Upper lobe of left lung (tissue), 6 donors: ENCODE measurements around the gene DKK3. TPM values are rescaled to one million over a fixed set of nuclear protein-coding genes. Genes with fewer than 3 reads are reported as not detected.

Experiments
- ATAC-seq, 2 donors: fragments of 200-7000 bp; cut with Tn5 transposase; one replicate each; pipeline ENCODE4 v1.9.1; 2022; ENCODE audit warnings: mild to moderate bottlenecking in 2 of 2, moderate library complexity in 2 of 2; ENCODE audit not compliant: low FRiP score in 2 of 2
- DNase-seq, 2 donors: peaks; one replicate each; pipeline ENCODE4 v3.0.0-alpha.2; 2019 to 2020
- H3K27ac ChIP-seq, 4 donors: fragments of 200-600 bp; sonication (generic); one replicate each; pipeline ENCODE4 v1.5.1; 2016 to 2019
- H3K27me3 ChIP-seq, 4 donors: fragments of 200-600 bp; sonication (generic); one replicate each; pipeline ENCODE4 v1.5.1; 2017 to 2019
- H3K36me3 ChIP-seq, 4 donors: fragments of 200-600 bp; sonication (generic); one replicate each; pipeline ENCODE4 v1.5.1; 2016 to 2019
- H3K4me1 ChIP-seq, 4 donors: fragments of 200-600 bp; sonication (generic); one replicate each; pipeline ENCODE4 v1.5.1; 2018 to 2019
- H3K4me3 ChIP-seq, 4 donors: fragments of 200-600 bp; sonication (generic); one replicate each; pipeline ENCODE4 v1.5.1; 2017 to 2019; ENCODE audit warnings: mild to moderate bottlenecking in 2 of 4, moderate library complexity in 1 of 4
- H3K9me3 ChIP-seq, 4 donors: fragments of 200-600 bp; sonication (generic); one replicate each; pipeline ENCODE4 v1.5.1; 2018 to 2019
- CTCF ChIP-seq, 6 experiments: fragments of 450-650 bp in 4 of 6; fragments of 200-600 bp in 2 of 6; sonication (generic) in 2 of 6; IDR thresholded peaks; one replicate each; pipeline ENCODE4 v1.5.1; 2016 to 2019; ENCODE audit warnings: antibody characterized with exemption in 6 of 6
- EP300 ChIP-seq, 4 donors: sonication (generic); formaldehyde crosslinking; IDR thresholded peaks; one replicate each; pipeline ENCODE4 v1.5.1; 2017; ENCODE audit warnings: antibody characterized with exemption in 4 of 4, control low read depth in 2 of 4
- POLR2A ChIP-seq, 4 donors: fragments of 450-650 bp; IDR thresholded peaks; one replicate each; pipeline ENCODE4 v1.5.1; 2016 to 2017; ENCODE audit warnings: antibody characterized with exemption in 4 of 4, mild to moderate bottlenecking in 2 of 4
- POLR2AphosphoS5 ChIP-seq, 2 donors: sonication (generic); formaldehyde crosslinking; IDR thresholded peaks; one replicate each; pipeline ENCODE4 v1.5.1; 2017; ENCODE audit warnings: antibody characterized with exemption in 2 of 2
- WGBS, 2 donors: methylation state at CpG; one replicate each; pipeline ENCODE4 v1.1.5; 2017 to 2018; 5-methylcytosine and 5-hydroxymethylcytosine counted together
- total RNA-seq, 6 donors: library from RNA; depleted of rRNA in 4 of 6; stranded (reverse); fragments of >200 nt in 4 of 6; gene quantifications; one replicate each; pipeline versions ENCODE4 v1.1.0 to v1.2.1, GENCODE V29; 2016 to 2021
- donor health status: DM: no; HTN: no; CAD: no; lungs with moderate emphysema.
- donor health status: DM: no; HTN: yes; CAD: no; lungs with severe emphysema.

Gene DKK3
- total RNA-seq, 6 donors from 2014 or later = 50.3 to 162 (median 137) TPM

- no peak for ATAC-seq
- Histone ChIP-seq H3K4me3 (no peak overlapping the region), H3K36me3 (peaks cover 8 to 82% (median 23%) of the 10 kb centered on the region in 4 donors), H3K27ac (no peak overlapping the region), H3K27me3 (no peaks in the 10 kb centered on the region), H3K4me1 (no peaks in the 10 kb centered on the region), H3K9me3 (no peaks in the 10 kb centered on the region)
- WGBS, 2 donors = 95 to 96% methylated on average over 2 of the region's 2 CpGs
- no peak for TF ChIP-seq EP300 (IDR thresholded peaks at IDR 0.05)
- no peak for TF ChIP-seq POLR2AphosphoS5 (IDR thresholded peaks at IDR 0.05)
- no peak for TF ChIP-seq POLR2A (IDR thresholded peaks at IDR 0.05)
- TF ChIP-seq CTCF (IDR thresholded peaks at IDR 0.05) = no peak
- no peak for DNase-seq
Observed at GRCh38 chr11:11946878-11947277, 61.5 kb downstream of the DKK3 start.

- 81 to 86% methylated on average over 2 of the region's 2 CpGs for WGBS, 2 donors
- H3K27me3 ChIP-seq = no peaks in the 10 kb centered on the region
- peaks cover 8 to 82% (median 21%) of the 10 kb centered on the region in 4 donors for H3K36me3 ChIP-seq
- no peaks in the 10 kb centered on the region for H3K4me1 ChIP-seq
- no peak overlapping the region for H3K4me3 ChIP-seq
- TF ChIP-seq EP300 (IDR thresholded peaks at IDR 0.05) (no peak), POLR2AphosphoS5 (IDR thresholded peaks at IDR 0.05) (no peak), POLR2A (IDR thresholded peaks at IDR 0.05) (no peak)
- H3K27ac ChIP-seq = no peak overlapping the region
- H3K9me3 ChIP-seq = no peaks in the 10 kb centered on the region
- ATAC-seq (no peak), DNase-seq (no peak)
Observed at GRCh38 chr11:11946180-11946579, 62.2 kb downstream of the DKK3 start.

- no peaks in the 10 kb centered on the region for H3K27me3 ChIP-seq
- WGBS, 2 donors = 74 to 76% methylated on average over 5 of the region's 5 CpGs
- H3K27ac ChIP-seq = no peak overlapping the region
- DNase-seq = no peak
- H3K9me3 ChIP-seq = no peaks in the 10 kb centered on the region
- TF ChIP-seq POLR2AphosphoS5 (IDR thresholded peaks at IDR 0.05) (no peak), POLR2A (IDR thresholded peaks at IDR 0.05) (no peak), EP300 (IDR thresholded peaks at IDR 0.05) (no peak)
- peaks cover 5 to 79% (median 26%) of the 10 kb centered on the region in 4 donors for H3K36me3 ChIP-seq
- ATAC-seq = no peak
- H3K4me3 ChIP-seq = no peak overlapping the region
- no peaks in the 10 kb centered on the region for H3K4me1 ChIP-seq
Observed at GRCh38 chr11:11944444-11944843, 64.0 kb downstream of the DKK3 start.

- 95 to 98% methylated on average over 3 of the region's 3 CpGs for WGBS, 2 donors
Observed at GRCh38 chr11:11942668-11943067, 65.8 kb downstream of the DKK3 start.

GRCh38 chr11:11940551-11940950, 67.9 kb downstream of the DKK3 start:
- no peaks in the 10 kb centered on the region for H3K9me3 ChIP-seq
- DNase-seq (no peak), ATAC-seq (no peak)
- H3K27ac ChIP-seq = no peak overlapping the region
- H3K4me1 ChIP-seq = no peaks in the 10 kb centered on the region
- H3K4me3 ChIP-seq = no peak overlapping the region
- H3K36me3 ChIP-seq = peaks cover 12 to 78% (median 27%) of the 10 kb centered on the region in 4 donors
- no peaks in the 10 kb centered on the region for H3K27me3 ChIP-seq
- no peak for TF ChIP-seq POLR2AphosphoS5 (IDR thresholded peaks at IDR 0.05)
- TF ChIP-seq POLR2A (IDR thresholded peaks at IDR 0.05) = no peak

More at GRCh38 chr11:11942668-11943067, 65.8 kb downstream of the DKK3 start:
- TF ChIP-seq POLR2A (IDR thresholded peaks at IDR 0.05) (no peak), EP300 (IDR thresholded peaks at IDR 0.05) (no peak), POLR2AphosphoS5 (IDR thresholded peaks at IDR 0.05) (no peak)
- no peaks in the 10 kb centered on the region for H3K4me1 ChIP-seq
- H3K27ac ChIP-seq = no peak overlapping the region
- no peaks in the 10 kb centered on the region for H3K9me3 ChIP-seq
- H3K27me3 ChIP-seq = no peaks in the 10 kb centered on the region
- H3K36me3 ChIP-seq = peaks cover 12 to 80% (median 25%) of the 10 kb centered on the region in 4 donors
- no peak overlapping the region for H3K4me3 ChIP-seq
- no peak for ATAC-seq
- no peak for DNase-seq

GRCh38 chr11:11937957-11938356, 70.5 kb downstream of the DKK3 start:
- no peak overlapping the region for H3K4me3 ChIP-seq
- no peaks in the 10 kb centered on the region for H3K27me3 ChIP-seq
- ATAC-seq (no peak), DNase-seq (no peak)
- TF ChIP-seq POLR2AphosphoS5 (IDR thresholded peaks at IDR 0.05) = no peak
- no peak for TF ChIP-seq POLR2A (IDR thresholded peaks at IDR 0.05)
- no peak for TF ChIP-seq EP300 (IDR thresholded peaks at IDR 0.05)
- TF ChIP-seq CTCF (IDR thresholded peaks at IDR 0.05) = no peak
- H3K9me3 ChIP-seq = no peaks in the 10 kb centered on the region
- peaks cover 10 to 85% (median 35%) of the 10 kb centered on the region in 4 donors for H3K36me3 ChIP-seq
- no peak overlapping the region for H3K27ac ChIP-seq
- no peaks in the 10 kb centered on the region for H3K4me1 ChIP-seq
- 80 to 96% methylated on average over 1 of the region's 1 CpG for WGBS, 2 donors

GRCh38 chr11:11937433-11937832, 71.0 kb downstream of the DKK3 start:
- WGBS, 2 donors = 80 to 86% methylated on average over 3 of the region's 3 CpGs
- DNase-seq (no peak), ATAC-seq (no peak)
- Histone ChIP-seq H3K27ac (no peak overlapping the region), H3K4me1 (no peaks in the 10 kb centered on the region), H3K27me3 (no peaks in the 10 kb centered on the region), H3K36me3 (peaks cover 7 to 80% (median 31%) of the 10 kb centered on the region in 4 donors), H3K9me3 (no peaks in the 10 kb centered on the region), H3K4me3 (no peak overlapping the region)
- no peak for TF ChIP-seq EP300 (IDR thresholded peaks at IDR 0.05)
- no peak for TF ChIP-seq POLR2AphosphoS5 (IDR thresholded peaks at IDR 0.05)
- no peak for TF ChIP-seq CTCF (IDR thresholded peaks at IDR 0.05)
- no peak for TF ChIP-seq POLR2A (IDR thresholded peaks at IDR 0.05)
